ENCODE measurements around the gene GUCY1A2. TPM values are rescaled to one million over a fixed set of nuclear protein-coding genes. Genes with fewer than 3 reads are reported as not detected.

GUCY1A2 gene
- total RNA-seq, 1 donor from 2014 or later, result 1.3 TPM

DNA sequence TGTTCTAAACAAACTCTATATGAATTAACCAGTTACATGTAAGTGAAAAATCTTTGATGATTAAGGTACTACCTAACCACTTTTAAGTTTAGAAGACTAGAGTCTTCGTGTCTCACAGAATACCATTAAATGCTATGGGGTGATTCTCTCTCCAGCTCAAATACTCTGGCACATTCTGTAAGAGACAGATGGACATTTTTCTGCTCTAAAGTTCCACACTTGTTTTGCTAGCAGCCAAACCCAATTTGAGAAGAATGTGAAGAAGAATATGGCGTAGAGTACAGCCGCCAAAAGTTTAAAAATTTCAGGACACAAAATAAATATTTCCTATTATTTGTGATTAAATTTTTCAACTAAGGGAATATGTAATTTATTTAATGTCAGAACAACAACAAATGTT is 339.1 kb downstream of the GUCY1A2 start:
- DNase-seq (ENCODE audit: low spot score) (no peak), ATAC-seq (no peak)

DNA sequence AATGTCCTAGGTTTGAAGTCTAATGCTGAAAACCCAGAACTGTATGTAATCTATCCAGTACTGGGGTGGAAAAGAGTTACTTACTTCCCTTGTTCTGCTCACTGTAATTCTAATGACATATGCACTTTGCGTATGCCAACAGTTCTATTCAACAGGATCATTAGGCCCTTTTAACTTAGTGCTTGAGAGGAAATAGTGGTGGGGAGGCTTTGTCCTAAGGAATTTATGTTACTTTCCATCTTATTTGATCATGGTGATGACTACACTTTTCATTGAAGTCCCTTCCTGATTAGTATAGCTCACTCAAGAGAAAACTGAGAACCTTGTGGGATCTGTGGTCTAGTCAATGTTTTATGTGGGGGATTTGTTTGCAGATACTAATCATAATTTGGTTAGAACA is 348.2 kb downstream of the GUCY1A2 start:
- DNase-seq (ENCODE audit: low spot score), result no peak
- no peak for ATAC-seq

GRCh38 chr11:106668147-106668546 is 350.1 kb downstream of the GUCY1A2 start:
- DNase-seq (ENCODE audit: low spot score) (no peak), ATAC-seq (no peak)

- ATAC-seq, result no peak
These were observed 361.6 kb downstream of the GUCY1A2 start for GRCh38 chr11:106656646-106657045.

DNA sequence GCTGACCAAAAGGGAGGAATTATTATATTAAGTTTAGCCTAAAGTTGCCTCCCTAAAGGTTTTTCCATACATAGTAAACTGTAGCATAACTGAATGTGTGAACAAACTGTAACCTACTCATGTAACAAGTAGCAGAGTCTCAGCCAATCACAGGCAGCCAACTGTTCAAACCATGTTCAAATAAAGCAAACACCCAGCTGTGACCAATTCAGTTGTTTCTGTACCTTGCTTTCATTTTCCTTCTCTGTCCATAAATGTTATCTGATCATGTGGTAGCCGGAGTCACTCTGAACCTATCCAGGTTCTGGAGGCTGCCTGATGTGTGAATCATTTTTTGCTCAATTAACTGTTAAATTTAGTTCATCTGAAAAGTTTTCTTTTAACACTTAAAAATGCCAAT is 373.5 kb downstream of the GUCY1A2 start:
- DNase-seq (ENCODE audit: low spot score), result no peak
- no peak for ATAC-seq

More at GRCh38 chr11:106656646-106657045, 361.6 kb downstream of the GUCY1A2 start:
- no peak for DNase-seq (ENCODE audit: low spot score)

- ATAC-seq, result no peak
These were observed 375.9 kb downstream of the GUCY1A2 start for GRCh38 chr11:106642331-106642730.

GRCh38 chr11:106632283-106632682 is 386.0 kb downstream of the GUCY1A2 start:
- no peak for ATAC-seq

More at GRCh38 chr11:106642331-106642730, 375.9 kb downstream of the GUCY1A2 start:
- DNase-seq (ENCODE audit: low spot score), result no peak

DNA sequence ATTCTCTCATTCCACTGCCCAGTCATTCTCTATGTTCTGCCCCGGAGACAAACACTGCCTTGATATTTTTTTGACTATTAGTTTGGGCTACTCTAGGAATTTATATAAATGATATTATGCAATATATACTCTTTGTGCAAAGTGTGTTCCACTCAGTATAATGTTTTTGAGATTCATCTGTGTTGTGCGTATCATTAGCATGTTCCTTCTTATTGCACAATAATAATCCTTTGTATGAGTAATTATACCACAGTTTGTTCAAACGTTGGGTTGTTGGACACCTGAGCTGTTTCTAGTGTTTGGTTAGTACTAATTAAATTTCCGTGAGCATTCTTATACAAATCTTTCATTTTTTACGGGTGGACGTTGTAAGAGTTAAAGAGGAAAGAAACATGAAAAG is 390.6 kb downstream of the GUCY1A2 start:
- no peak for ATAC-seq

More at GRCh38 chr11:106632283-106632682, 386.0 kb downstream of the GUCY1A2 start:
- DNase-seq (ENCODE audit: low spot score), result no peak

GRCh38 chr11:106625566-106625965 is 392.7 kb downstream of the GUCY1A2 start:
- ATAC-seq (no peak), DNase-seq (ENCODE audit: low spot score) (no peak)

More for the DNA sequence above, 390.6 kb downstream of the GUCY1A2 start:
- DNase-seq (ENCODE audit: low spot score), result no peak

DNA sequence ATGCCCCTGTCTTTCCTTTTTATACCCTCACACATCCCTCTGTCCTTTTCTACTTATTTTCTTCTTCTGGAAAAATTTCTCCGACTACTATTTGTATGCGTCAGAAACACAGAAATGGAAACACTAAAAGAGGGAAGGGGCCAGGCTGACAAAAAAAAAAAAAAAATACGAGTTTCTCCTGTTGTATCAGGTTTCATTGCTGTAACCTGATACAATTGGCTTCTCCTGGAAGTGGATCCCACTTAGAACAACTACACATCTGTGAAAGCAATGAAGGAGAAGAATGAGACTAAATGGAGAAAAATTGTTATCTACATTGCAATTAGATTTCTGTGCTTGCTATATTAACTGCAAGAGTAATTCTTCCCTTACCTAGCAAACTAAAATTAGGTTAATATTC is 393.9 kb downstream of the GUCY1A2 start:
- no peak for ATAC-seq
- DNase-seq (ENCODE audit: low spot score), result no peak

Data from left lobe of liver (tissue), 2 donors.